Measurements from ENCODE around the gene ZBTB40.

- TF ChIP-seq CTCF (IDR thresholded peaks at IDR 0.05; ENCODE audit: insufficient read depth, low read depth, low read length) (no peak), EZH2 (IDR thresholded peaks at IDR 0.05; ENCODE audit: insufficient read depth, low read length) (no peak)
Observed at GRCh38 chr1:22526098-22526497, 74.4 kb downstream of the ZBTB40 start.

Measured in astrocyte (in vitro differentiated cells and primary cell).